Fibroblast of villous mesenchyme (primary cell): ENCODE results near the gene RGS18. TPM values are rescaled to one million over a fixed set of nuclear protein-coding genes. Genes with fewer than 3 reads are reported as not detected.

Experiments used
- DNase-seq: peaks from one replicate; pipeline ENCODE4 v3.0.0-alpha.2; 2010; ENCODE audit warnings: low read depth
- H3K4me3 ChIP-seq: 2 replicates; pipeline ENCODE4 v1.5.1; 2011; ENCODE audit warnings: low read depth, mild to moderate bottlenecking, low read length
- CTCF ChIP-seq: IDR thresholded peaks from 2 replicates; pipeline ENCODE4 v1.5.1; 2012; ENCODE audit warnings: low read depth, mild to moderate bottlenecking, low read length; ENCODE audit not compliant: insufficient read depth
- total RNA-seq: library from RNA; depleted of rRNA; stranded (reverse); fragments of >200 nt; gene quantifications from 2 replicates; pipeline ENCODE4 v1.2.3, GENCODE V29; 2012

RGS18 gene, protein sequence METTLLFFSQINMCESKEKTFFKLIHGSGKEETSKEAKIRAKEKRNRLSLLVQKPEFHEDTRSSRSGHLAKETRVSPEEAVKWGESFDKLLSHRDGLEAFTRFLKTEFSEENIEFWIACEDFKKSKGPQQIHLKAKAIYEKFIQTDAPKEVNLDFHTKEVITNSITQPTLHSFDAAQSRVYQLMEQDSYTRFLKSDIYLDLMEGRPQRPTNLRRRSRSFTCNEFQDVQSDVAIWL
- not detected in 2 replicates for total RNA-seq

DNA sequence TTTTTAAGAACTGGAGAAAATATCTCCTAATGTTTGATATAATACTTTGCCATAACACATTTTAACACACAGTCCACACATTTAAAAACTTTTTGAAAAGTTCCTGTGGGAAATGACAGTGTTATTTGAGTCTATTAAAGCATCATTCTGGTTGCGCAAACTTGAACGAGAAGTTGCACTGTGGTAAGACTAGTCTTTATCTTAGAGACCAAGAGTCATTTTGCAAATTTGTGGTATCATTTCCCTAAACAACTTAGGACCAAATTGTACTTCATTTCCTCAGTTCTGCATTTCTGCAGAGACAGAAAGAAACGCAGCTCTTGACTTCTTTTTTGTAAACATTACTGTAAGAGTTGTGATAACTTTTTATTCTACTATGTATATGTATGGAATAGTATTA, at the start of gene RGS18:
RGS18 (plus strand) TSS at position 282 of the 400 bp plus-strand sequence. CDS start 176 bp downstream, outside the sequence.
- TF ChIP-seq CTCF: no peak
- no peak within 1 kb of the TSS for H3K4me3 ChIP-seq
- no peak for DNase-seq

DNA sequence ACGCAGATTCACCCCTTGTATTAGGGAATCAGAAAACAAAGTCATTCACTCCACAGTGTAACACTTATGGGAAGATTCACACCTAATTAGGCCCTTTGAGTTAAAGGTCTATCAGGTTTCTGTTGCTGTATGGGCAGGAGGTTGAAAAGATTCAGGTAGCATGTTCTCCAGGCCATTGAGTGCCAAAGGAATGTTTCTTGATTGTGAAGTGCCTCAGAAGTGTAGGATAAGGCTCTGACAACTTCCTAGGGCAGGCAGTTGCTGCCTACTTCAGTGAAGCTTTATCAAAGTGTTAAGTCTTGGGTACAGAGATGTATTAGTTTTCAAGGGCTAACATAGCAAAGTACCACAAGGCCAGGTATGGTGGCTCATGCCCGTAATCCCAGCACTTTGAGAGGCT, 48.7 kb upstream of the RGS18 start:
- H3K4me3 ChIP-seq: no peak overlapping the region
- TF ChIP-seq CTCF: no peak
- DNase-seq: no peak

GRCh38 chr1:192115000-192115399, 43.3 kb upstream of the RGS18 start:
- no peak overlapping the region for H3K4me3 ChIP-seq
- TF ChIP-seq CTCF: no peak
- no peak for DNase-seq

GRCh38 chr1:192118881-192119405, 39.3 kb upstream of the RGS18 start:
- H3K4me3 ChIP-seq: no peak overlapping the region
- TF ChIP-seq CTCF: no peak
- DNase-seq: no peak

DNA sequence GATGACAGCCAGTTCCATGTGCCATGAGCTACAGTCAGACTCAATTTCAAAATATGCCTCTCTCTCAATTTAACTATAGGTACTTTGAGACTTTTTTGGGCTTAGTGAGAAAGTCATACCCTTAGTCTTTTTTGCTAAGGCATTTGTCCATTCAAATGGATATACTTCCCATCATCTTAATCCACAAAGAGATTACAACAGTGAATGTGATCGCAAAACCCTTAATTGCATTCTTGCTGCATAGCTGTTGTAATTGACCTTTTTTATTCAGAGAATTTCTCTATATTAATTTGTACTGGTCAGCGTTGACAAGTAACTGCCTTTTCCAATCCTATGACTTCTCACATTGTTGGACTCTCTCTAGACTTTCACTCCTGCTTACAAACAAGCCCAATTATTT, 38.6 kb upstream of the RGS18 start:
- H3K4me3 ChIP-seq: no peak overlapping the region
- no peak for DNase-seq
- no peak for TF ChIP-seq CTCF

DNA sequence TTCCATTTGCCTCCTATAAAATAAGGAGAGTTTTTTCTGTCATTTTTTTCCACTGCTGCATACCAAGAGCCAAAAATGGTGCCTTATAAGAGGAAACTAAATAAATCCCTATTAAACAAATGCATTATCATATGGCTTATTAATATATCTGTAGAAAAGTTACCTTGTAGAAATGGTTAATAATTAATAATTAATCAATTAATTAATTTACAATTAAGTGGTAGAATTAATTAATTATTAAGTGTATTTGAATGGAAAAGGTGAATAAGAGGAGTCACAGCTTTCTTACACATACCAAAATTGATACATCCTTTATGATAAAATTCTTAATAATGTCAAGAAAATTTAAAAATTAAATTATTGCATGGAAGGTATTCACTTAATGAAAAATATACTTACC, 35.6 kb upstream of the RGS18 start:
- DNase-seq: no peak
- no peak overlapping the region for H3K4me3 ChIP-seq
- no peak for TF ChIP-seq CTCF

DNA sequence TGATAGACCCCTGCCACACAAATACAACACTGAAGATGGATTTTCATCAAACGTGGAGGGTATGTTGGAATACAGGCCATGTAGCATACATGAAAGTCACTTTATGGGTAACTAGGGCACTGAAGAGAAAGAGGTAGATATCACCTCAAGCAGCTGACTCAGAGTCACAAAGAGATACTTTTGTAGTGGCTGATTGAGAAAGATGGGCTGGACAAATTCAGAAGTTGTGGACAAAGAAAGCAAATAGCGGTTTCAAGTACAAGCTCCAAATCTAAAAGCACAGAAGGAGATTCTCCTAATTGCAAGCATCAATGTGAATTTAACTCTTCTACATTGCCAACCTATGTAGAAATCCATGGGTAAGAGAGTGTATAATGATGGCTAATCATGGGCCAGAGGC, 35.0 kb upstream of the RGS18 start:
- H3K4me3 ChIP-seq: no peak overlapping the region
- no peak for TF ChIP-seq CTCF
- no peak for DNase-seq
